GM12878 (cell line): Measurements from ENCODE around the gene KCNN3. TPM values are rescaled to one million over a fixed set of nuclear protein-coding genes. Genes with fewer than 3 reads are reported as not detected.

ENCODE experiments used
- ATF3 ChIP-seq: IDR thresholded peaks from 2 replicates; pipeline ENCODE4 v1.6.1; 2011; ENCODE audit warnings: low read depth, mild to moderate bottlenecking, low read length, moderate library complexity, borderline replicate concordance; ENCODE audit errors: extremely low read depth
- BRCA1 ChIP-seq: IDR thresholded peaks from 2 replicates; pipeline ENCODE4 v1.6.1; 2011; ENCODE audit warnings: low read depth, low read length, improper control_type of control experiment
- CBX5 ChIP-seq: sonication (generic); IDR thresholded peaks from 2 replicates; pipeline ENCODE4 v1.6.1; 2016; ENCODE audit warnings: low read depth, moderate library complexity, mild to moderate bottlenecking, inconsistent platforms
- CEBPB ChIP-seq, 2 experiments: fragments of 150-350 bp in 1 of 2; IDR thresholded peaks; 2 replicates each; pipeline ENCODE4 v1.6.1; 2012 to 2014; ENCODE audit warnings: low read depth in 2 of 2, low read length in 2 of 2, borderline replicate concordance in 1 of 2, inconsistent platforms in 1 of 2
- CHD1 ChIP-seq: IDR thresholded peaks from 2 replicates; pipeline ENCODE4 v1.6.1; 2012; ENCODE audit warnings: low read depth, low read length, improper control_type of control experiment
- CHD2 ChIP-seq: IDR thresholded peaks from 2 replicates; pipeline ENCODE4 v1.6.1; 2011; ENCODE audit warnings: low read depth, low read length, improper control_type of control experiment, borderline replicate concordance
- CREM ChIP-seq: IDR thresholded peaks from 2 replicates; pipeline ENCODE4 v1.6.1; 2014; ENCODE audit warnings: antibody characterized with exemption, low read depth
- ESRRA ChIP-seq: IDR thresholded peaks from 2 replicates; pipeline ENCODE4 v1.6.1; 2012; ENCODE audit warnings: mild to moderate bottlenecking, low read length, improper control_type of control experiment
- HDAC2 ChIP-seq: fragments of 200-600 bp; sonication (generic); IDR thresholded peaks from 2 replicates; pipeline ENCODE4 v1.6.1; 2017
- HDAC6 ChIP-seq: fragments of 200-600 bp; sonication (generic); IDR thresholded peaks from one replicate; pipeline ENCODE4 v1.8.0; 2017; ENCODE audit warnings: antibody characterized with exemption; ENCODE audit not compliant: unreplicated experiment
- JUND ChIP-seq: IDR thresholded peaks from 2 replicates; pipeline ENCODE4 v1.6.1; 2012; ENCODE audit warnings: low read depth, mild to moderate bottlenecking, low read length, improper control_type of control experiment, moderate library complexity
- MTA2 ChIP-seq: fragments of 450-650 bp; IDR thresholded peaks from 2 replicates; pipeline ENCODE4 v1.6.1; 2016; ENCODE audit warnings: low read depth, mild to moderate bottlenecking, moderate library complexity
- MYC ChIP-seq: IDR thresholded peaks from 2 replicates; pipeline ENCODE4 v1.6.1; 2011; ENCODE audit warnings: mild to moderate bottlenecking, low read length, moderate library complexity, inconsistent platforms; ENCODE audit not compliant: insufficient read depth, insufficient replicate concordance, insufficient read length, severe bottlenecking
- NBN ChIP-seq: fragments of 450-650 bp; IDR thresholded peaks from 2 replicates; pipeline ENCODE4 v1.6.1; 2016
- NR2C1 ChIP-seq: fragments of 450-650 bp; IDR thresholded peaks from 2 replicates; pipeline ENCODE4 v1.6.1; 2017; ENCODE audit warnings: antibody characterized with exemption, mild to moderate bottlenecking, moderate library complexity
- NR2C2 ChIP-seq: IDR thresholded peaks from 2 replicates; pipeline ENCODE4 v1.6.1; 2011; ENCODE audit warnings: borderline replicate concordance, low read depth; ENCODE audit not compliant: control insufficient read depth, insufficient read length
- POLR2A ChIP-seq: IDR thresholded peaks from 2 replicates; pipeline ENCODE4 v1.6.1; 2011; ENCODE audit warnings: low read depth, mild to moderate bottlenecking, low read length
- RFX5 ChIP-seq: IDR thresholded peaks from 2 replicates; pipeline ENCODE4 v1.6.1; 2011; ENCODE audit warnings: low read depth, low read length, improper control_type of control experiment
- SKIL ChIP-seq: fragments of 450-650 bp; IDR thresholded peaks from 2 replicates; pipeline ENCODE4 v1.6.1; 2017; ENCODE audit warnings: mild to moderate bottlenecking, low read depth, inconsistent platforms; ENCODE audit not compliant: poor library complexity, severe bottlenecking
- SMAD1 ChIP-seq: fragments of 450-650 bp; IDR thresholded peaks from 2 replicates; pipeline ENCODE4 v1.6.1; 2018; ENCODE audit warnings: mild to moderate bottlenecking, low read depth; ENCODE audit not compliant: partially characterized antibody
- SMARCA5 ChIP-seq: fragments of 450-650 bp; IDR thresholded peaks from 2 replicates; pipeline ENCODE4 v1.6.1; 2017; ENCODE audit warnings: mild to moderate bottlenecking
- SPI1 ChIP-seq: IDR thresholded peaks from 2 replicates; pipeline ENCODE4 v1.6.1; 2011; ENCODE audit warnings: low read depth, mild to moderate bottlenecking, low read length, moderate library complexity, borderline replicate concordance; ENCODE audit not compliant: insufficient read depth
- SRF ChIP-seq, 2 experiments: IDR thresholded peaks; 2 replicates each; pipeline ENCODE4 v1.6.1; 2011; ENCODE audit warnings: low read depth in 2 of 2, low read length in 2 of 2, mild to moderate bottlenecking in 1 of 2, moderate library complexity in 1 of 2
- STAT3 ChIP-seq: IDR thresholded peaks from 2 replicates; pipeline ENCODE4 v1.6.1; 2011; ENCODE audit warnings: low read depth, low read length, improper control_type of control experiment
- TCF12 ChIP-seq: IDR thresholded peaks from 2 replicates; pipeline ENCODE4 v1.6.1; 2011; ENCODE audit warnings: low read depth, mild to moderate bottlenecking, low read length
- TCF7 ChIP-seq: IDR thresholded peaks from 2 replicates; pipeline ENCODE4 v1.6.1; 2014; ENCODE audit warnings: antibody characterized with exemption, borderline replicate concordance
- WRNIP1 ChIP-seq: IDR thresholded peaks from 2 replicates; pipeline ENCODE4 v1.6.1; 2011; ENCODE audit warnings: low read depth, low read length, improper control_type of control experiment, borderline replicate concordance
- polyA plus RNA-seq, 11 experiments: library from polyadenylated mRNA; depleted of rRNA in 4 of 11; unstranded in 6 of 11; stranded (reverse) in 5 of 11; fragments of >200 nt; fragmentation: Nextera tagmentation in 4 of 11; fragmentation: Illumina TruSeq in 1 of 11; extraction: Ambion mirVana in 4 of 11; extraction: Trizol in 1 of 11; gene quantifications; 1 replicate in 1 of 11; 2 replicates in 10 of 11; pipeline versions ENCODE4 v1.2.1 to v1.2.3, GENCODE V29; 2011 to 2016; ENCODE audit warnings: inconsistent platforms in 2 of 11, missing spikeins in 2 of 11, low read depth in 1 of 11
- total RNA-seq, 4 experiments: library from RNA; depleted of rRNA in 3 of 4; stranded (reverse); fragments of >200 nt in 3 of 4; fragmentation: Illumina TruSeq in 1 of 4; extraction: Trizol in 1 of 4; gene quantifications; 2 replicates each; pipeline versions ENCODE4 v1.2.1 to v1.2.3, GENCODE V29; 2013 to 2021
- TF ChIP-seq, protein P1 (sequence below): IDR thresholded peaks from 2 replicates; pipeline ENCODE4 v1.6.1; 2011; ENCODE audit warnings: borderline replicate concordance, low read depth, mild to moderate bottlenecking, moderate library complexity, mixed read lengths, low read length; ENCODE audit not compliant: insufficient read depth; ENCODE audit errors: extremely low read length
- TF ChIP-seq, protein P2 (sequence below): fragments of 450-650 bp; IDR thresholded peaks from 2 replicates; pipeline ENCODE4 v1.6.1; 2017; ENCODE audit warnings: mild to moderate bottlenecking

The KCNN3 gene
- total and polyA plus RNA-seq, 10 of the 15 experiments (the other 5 are each of a cell fraction or from before 2014, with no cell fraction given) = 3.5 to 26.4 (median 14.9) TPM

- peak; percentile 56; the same call in 1 of the 2 replicates for TF ChIP-seq CREM
- TF ChIP-seq NBN = peak; percentile 79; the same call in 1 of the 2 replicates
- TF ChIP-seq, protein P1, sequence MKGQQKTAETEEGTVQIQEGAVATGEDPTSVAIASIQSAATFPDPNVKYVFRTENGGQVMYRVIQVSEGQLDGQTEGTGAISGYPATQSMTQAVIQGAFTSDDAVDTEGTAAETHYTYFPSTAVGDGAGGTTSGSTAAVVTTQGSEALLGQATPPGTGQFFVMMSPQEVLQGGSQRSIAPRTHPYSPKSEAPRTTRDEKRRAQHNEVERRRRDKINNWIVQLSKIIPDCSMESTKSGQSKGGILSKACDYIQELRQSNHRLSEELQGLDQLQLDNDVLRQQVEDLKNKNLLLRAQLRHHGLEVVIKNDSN = no peak
- no peak for TF ChIP-seq SPI1
- TF ChIP-seq ESRRA = no peak
- TF ChIP-seq CHD1 = no peak
- TF ChIP-seq CHD2 = no peak
- no peak for TF ChIP-seq SRF (IDR thresholded peaks at IDR 0.05; ENCODE audit: low read depth in 2 of 2, low read length in 2 of 2)
- no peak for TF ChIP-seq NR2C2
- no peak for TF ChIP-seq RFX5
- peak; percentile 92 for TF ChIP-seq MTA2
- TF ChIP-seq TCF7 = peak; percentile 95
- TF ChIP-seq MYC = no peak
- no peak for TF ChIP-seq STAT3
- no peak for TF ChIP-seq ATF3
- TF ChIP-seq POLR2A = no peak
- TF ChIP-seq SMAD1 = peak; percentile 52
- no peak for TF ChIP-seq NR2C1
- TF ChIP-seq JUND = peak; percentile 73; the same call in 1 of the 2 replicates
- TF ChIP-seq, protein P2, sequence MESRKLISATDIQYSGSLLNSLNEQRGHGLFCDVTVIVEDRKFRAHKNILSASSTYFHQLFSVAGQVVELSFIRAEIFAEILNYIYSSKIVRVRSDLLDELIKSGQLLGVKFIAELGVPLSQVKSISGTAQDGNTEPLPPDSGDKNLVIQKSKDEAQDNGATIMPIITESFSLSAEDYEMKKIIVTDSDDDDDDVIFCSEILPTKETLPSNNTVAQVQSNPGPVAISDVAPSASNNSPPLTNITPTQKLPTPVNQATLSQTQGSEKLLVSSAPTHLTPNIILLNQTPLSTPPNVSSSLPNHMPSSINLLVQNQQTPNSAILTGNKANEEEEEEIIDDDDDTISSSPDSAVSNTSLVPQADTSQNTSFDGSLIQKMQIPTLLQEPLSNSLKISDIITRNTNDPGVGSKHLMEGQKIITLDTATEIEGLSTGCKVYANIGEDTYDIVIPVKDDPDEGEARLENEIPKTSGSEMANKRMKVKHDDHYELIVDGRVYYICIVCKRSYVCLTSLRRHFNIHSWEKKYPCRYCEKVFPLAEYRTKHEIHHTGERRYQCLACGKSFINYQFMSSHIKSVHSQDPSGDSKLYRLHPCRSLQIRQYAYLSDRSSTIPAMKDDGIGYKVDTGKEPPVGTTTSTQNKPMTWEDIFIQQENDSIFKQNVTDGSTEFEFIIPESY = no peak
- TF ChIP-seq CEBPB (IDR thresholded peaks at IDR 0.05; ENCODE audit: borderline replicate concordance in 1 of 2, low read depth in 2 of 2, low read length in 2 of 2) = no peak
- no peak for TF ChIP-seq WRNIP1
- TF ChIP-seq SMARCA5 = no peak
- TF ChIP-seq BRCA1 = no peak
- no peak for TF ChIP-seq CBX5
- peak; percentile 51; the same call in 1 of the 2 replicates for TF ChIP-seq TCF12
- peak; percentile 90 for TF ChIP-seq SKIL
- no peak for TF ChIP-seq HDAC6
- no peak for TF ChIP-seq HDAC2
Observed at GRCh38 chr1:154849645-154850131, 20.4 kb downstream of the KCNN3 start (continued).
